DMS114 treated with DMSO at 0.1 percent for 48 hours (cell line): ENCODE data around the gene ADH6.
"Not testable (repeated sequence)": the region's sequence is repeated elsewhere in the genome, so short reads cannot be mapped to it uniquely, and the experiment has no call there.

Source experiments
- DNase-seq: peaks from one replicate; lab custom pipeline; 2025; ENCODE audit not compliant: unreplicated experiment; lab: John Stamatoyannopoulos, UW

The ADH6 gene

DNA sequence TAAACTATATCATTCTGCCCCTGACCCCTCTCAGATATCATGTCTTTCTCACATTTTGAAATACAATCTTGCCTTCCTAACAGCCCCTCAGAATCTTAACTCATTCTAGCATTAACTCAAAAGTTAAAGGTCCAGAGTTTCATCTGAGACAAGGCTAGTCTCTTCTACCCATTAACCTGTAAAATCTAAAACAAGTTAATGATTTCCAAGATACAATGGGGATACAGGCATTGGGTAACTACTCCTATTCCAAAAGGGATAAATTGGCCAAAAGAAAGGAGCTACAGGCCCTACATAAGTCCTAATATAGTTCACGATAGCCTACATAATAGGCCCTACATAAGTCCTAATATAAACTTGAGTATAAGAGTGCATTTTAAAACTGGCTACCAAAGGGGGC, 18.9 kb downstream of the ADH6 start:
- no peak for DNase-seq

DNA sequence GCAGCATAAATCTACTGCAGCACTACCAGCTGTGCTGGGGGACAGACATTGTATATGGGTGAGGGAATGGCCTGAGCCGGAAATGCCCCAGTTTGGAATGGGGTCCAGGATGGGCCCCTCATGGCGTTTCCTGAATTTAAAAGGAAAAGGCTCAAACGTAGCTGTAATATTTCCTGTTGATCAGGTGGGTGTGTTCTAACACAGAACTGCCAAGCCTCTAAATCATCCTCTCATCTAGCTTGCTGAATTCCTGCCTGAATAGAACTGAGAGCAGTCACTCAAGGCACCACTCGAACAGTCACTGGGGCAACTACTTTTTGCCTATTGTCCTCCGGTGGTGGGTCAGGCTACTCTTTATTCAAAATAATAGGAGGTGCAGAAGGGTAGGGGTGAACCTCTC, 28.7 kb downstream of the ADH6 start:
- no peak for DNase-seq

DNA sequence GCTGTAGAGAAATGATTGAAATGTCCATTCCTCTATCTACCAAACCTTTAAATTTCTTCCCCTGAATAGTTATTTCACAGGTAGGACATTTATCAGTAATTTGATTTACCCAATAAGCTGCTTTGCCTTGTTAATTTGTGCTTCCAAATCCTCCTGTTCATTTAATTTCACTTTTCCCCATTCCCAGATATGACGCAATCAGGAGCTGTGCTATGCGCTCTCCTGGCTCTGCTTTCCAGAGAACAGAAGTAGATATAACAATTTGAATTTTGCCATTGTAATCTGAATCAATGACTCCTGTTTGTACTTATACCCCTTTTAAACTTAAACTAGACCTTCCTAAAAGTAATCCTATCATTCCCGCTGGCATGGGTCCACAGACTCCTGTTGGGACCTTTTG, 29.1 kb downstream of the ADH6 start:
- DNase-seq = not testable (repeated sequence)

DNA sequence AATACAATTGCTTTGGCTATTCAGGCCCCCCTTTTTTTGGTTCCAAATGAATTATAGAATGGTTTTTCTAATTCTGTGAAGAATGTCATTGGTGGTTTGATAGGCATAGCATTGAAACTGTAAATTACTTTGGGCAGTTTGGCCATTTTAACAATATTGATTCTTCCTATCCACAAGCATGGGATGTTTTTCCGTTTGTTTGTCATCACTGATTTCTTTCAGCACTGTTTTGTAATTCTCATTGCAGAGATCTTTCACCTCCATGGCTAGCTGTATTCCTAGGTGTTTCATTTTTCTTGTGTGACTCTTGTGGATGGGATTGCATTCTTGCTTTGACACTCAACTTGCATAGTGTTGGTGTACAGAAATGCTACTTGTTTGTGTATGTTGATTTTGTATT, 33.0 kb downstream of the ADH6 start:
- DNase-seq = no peak

DNA sequence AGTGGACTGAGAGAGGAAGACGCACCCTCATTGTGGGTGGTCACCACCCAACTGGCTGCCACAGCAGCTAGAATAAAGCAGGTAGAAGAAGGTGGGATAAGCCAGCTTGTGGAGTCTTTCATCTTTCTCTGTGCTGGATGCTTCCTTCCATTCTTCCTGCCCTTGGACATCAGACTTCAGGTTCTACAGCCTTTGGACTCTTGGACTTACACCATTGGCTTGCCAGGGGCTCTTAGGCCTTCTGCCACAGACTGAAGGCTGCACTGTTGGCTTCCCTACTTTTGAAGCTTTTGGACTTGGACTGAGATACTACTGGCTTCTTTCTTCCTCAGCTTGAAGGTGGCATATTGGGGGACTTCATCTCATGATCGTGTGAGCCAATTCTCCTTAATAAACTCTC, 33.5 kb downstream of the ADH6 start:
- DNase-seq = no peak

DNA sequence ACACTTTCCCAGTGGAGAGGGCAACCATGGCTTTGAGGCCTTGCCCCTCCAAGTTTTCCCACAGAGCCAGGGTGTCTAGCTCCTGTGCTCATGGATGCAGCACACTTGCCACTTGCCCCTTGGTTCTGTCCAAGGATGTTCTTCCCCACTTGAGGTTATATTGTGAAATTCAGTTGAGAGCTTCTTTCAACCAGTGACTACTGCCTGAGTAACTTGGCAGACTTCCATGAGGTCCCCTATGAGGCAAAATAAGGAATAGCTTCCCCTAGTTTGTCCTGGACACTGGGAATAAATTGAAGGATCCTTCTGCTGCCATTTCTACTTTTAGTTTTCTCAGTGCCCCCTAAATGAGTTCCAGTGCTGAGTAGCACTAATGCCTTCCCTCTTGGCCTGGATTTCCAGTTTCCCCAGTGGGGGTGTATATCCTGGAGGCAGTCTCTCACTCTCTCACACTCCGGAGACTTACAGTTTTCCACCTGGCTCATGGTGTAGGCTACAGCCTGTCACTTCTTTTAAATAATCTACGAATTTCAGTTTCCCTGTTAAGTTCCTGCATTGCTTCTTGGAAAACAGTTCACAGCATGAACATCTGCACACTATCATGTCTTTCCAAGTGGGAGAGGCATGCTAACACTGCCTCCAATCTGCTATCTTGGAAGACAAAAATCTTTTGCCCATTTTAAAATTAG, 38.5 kb downstream of the ADH6 start:
- no peak for DNase-seq

DNA sequence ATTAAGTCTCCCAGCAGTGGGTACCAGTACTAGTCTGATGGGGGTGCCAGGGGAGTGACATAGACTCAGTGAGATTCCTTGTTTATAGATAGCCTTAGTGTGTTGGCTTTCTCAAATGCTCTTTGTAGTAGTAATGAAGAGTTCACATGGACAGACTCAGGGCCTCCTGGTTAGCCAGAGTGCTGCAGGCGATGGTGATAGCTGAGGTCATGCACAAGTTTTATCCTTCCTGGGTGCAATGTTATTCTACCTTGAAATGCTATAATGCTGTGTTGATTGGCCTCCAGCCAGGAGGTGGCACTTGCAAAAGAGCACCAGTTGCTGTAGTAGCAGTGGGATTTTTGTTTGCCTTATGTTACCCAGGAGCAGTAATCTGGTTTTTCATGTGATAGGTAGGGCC, 39.4 kb downstream of the ADH6 start:
- DNase-seq = no peak

DNA sequence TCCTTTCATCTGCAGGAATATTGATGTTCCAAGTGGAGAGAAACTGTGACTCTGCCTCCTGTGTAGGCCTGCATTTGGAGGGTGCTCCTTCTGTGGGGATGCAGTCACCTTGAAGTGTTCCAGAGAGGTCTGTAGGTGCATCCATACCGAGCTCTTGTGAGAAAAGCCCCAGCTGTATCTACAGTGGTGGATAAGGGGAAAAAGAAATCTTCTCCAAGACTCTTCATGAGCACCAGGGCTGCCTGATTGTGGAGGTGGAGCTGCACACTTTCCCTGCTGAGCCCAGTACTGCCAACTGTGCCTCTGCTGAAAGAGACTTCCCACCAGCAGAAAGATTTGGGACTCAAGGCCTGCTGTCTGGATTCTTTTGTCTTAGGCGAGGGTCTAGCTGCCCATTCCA, 39.9 kb downstream of the ADH6 start:
- no peak for DNase-seq

DNA sequence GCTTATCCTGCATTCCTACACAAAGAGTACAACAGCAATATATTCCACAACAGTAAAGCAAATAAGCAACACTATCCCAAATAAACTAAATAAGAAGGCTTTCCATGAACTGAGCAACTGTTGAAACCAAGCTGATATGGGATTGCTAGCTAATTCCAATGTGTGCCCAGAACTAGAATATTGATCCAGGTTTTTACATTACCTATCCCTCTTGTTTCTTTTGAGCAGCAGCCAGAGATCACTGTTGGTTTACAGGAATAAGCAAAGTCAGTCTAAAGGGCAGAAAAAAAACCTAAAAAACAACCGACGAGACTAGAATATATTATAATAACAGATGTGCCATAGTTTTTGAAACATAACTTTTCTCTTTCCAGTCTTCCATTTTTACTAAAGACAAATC, 52.5 kb downstream of the ADH6 start:
- DNase-seq = no peak

DNA sequence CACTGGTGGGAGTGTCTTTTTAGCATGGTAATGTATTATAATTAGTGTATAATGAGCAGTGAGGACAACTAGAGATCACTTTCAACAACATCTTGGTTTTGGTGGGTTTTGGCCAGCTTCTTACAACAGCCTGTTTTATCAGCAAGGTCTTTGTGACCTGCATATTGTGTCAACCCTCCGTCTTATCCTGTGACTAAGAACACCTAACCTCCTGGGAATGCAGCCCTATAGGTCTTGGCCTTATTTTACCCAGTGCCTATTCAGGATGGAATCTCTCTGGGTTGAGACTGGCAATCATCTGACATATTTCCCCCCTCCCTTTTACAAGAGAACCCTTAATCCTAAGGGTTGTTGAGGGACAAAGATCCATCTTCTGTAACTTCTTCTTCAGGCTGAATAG, 53.1 kb downstream of the ADH6 start:
- DNase-seq = no peak

DNA sequence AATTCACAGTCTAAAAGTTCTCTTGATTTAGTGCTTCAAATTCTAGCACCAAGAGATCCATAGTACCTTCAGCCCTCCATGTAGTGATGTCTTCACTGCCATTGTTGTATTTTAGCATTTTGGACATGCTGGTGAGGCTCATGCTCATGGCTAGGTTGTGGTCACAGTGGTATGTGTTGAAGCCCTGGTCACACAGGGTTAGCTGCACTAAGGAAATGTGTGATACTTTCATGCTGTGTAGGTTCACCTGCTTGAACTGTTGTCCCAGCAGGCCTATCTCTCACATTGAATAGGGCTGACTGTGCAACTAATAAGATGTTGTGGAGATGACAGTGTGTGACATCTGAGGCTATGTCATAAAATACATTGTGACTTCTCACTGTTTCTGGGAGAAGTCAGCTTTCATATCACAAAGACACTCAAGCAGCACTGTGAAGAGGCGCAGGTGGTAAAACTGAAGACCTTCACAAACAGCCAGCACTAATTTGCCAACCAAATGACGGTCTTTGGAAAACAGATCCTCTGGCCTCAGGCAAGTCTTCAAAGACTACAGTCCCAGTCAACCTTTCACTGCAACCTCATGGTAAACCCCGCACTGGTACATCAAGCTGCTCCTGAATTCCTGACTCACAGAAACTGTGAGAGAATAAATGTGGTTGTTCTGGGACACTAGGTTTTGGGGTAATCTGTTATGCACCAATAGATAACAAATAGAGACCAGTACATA, 57.5 kb downstream of the ADH6 start:
- DNase-seq = no peak

DNA sequence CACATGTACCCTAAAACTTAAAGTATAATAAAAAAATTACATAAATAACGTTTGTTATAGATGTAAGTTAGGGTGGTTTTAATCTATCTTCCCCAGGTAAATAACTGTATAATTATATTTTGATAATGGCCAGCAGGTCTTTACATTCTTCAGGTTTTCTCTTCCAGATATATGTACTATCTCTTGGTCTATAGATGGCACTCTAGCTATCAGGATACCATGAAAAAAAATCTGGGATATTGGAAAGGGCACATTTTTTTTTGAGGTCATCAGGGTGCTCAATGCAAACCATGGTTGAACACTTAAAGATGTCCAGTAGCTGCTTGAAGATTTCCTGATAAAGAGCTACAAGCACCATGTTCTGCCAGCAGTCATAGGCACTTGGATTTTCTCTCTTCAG, 59.3 kb downstream of the ADH6 start:
- no peak for DNase-seq

DNA sequence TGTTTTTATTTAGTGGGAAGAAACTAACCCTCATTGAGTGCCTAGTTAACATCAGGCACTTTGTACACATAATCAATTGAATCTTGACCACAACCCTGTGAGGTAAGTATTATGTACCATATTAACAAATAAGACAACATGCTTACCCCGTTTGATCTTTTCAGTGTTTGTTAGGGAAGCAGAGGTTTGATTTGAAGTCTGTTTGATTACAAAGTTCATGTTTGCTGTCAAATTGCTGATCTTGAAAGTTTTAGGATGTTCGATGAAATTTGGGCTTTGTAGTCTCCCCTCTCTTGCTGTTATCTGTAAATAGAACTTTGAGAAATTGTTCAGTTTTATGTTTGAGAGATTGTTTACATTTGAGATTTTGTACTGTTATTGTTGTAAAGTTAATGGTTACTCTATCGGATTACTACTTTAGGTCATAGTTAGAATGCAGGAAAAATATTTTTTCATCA, 61.5 kb downstream of the ADH6 start:
- no peak for DNase-seq

DNA sequence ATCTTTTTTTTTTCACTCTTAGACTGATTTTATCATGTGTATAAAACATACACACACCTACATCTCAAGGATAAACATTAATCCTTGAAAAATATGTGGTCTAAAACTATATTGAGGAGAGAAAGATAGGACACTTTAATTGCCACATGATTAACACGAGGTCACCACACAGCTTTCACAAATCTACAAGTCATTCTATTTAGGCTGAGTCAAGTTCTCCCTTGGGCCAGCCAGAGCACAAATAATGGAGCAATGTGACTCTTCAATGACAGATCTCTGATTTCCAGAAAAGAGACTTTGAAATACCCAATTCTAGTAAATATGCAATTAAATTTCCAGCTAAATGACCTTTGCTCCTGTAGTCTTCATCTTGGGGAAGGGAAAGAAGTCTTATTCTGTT, 62.1 kb downstream of the ADH6 start:
- no peak for DNase-seq

DNA sequence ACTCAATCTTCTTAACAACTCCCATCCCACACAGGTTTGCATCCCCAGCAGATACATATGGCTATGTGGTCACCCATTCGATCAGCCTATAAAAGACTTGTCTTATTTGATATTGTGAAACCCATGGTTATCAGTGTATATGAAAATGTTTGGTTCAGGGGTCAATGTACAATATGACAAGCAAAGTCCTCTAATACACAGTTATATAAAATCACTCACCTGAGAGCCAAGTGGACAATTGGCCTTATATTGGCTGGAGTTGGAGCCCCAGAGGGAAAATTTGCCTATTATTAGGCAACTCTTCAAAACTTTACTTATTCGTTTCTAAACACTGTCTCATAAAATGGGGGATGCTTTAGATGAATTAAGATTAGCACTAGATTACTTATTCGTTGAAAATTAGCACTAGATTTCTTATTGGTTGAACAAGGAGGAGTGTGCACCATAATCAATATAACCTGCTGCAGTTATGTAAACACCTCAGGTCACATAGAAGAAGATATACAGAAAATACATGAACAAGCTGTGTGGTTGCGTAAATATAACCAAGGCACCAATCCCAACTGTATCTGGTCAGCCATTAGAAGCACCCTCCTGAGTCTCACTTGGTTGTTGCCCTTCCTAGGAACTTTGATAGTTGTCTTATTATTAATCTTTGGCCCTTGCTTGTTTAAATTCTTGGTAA, 64.2 kb downstream of the ADH6 start:
- no peak for DNase-seq
